ENCODE measurements around the gene CYP19A1.

CYP19A1 gene

DNA sequence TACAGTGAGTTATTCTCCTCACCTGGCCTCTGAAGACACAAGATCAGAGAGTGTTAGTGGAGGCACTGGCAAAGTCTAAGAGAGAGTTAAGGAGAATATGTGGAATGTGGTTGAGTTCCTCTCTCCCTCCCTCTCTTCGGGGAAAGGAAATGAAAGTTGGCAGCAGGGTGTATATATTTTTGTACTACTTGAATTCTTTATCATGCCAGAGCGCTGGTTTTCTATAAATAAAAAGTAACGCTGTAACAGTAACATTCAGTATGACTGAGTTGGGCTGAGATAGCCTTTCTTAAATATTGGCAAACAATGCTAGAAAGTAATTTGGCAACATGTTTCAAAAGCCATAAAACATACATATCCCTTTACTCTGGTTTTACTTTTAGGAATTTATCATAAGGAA is 166.2 kb downstream of the CYP19A1 start:
- DNase-seq, result no peak

DNA sequence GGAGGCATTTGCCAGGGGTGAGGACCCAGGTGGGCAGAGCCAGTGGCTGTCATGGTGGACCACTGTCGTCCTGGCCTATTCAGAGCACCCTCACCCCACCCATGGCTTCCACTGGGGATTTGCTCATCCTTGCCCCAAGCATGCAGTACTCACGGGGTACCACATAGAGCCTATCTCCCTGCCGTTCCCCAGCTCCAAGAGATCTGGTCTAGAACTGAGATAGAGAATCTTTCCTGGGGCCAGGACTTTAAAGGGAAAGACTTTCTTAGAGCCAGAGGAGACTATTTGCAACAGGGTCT is 166.8 kb downstream of the CYP19A1 start:
- no peak for DNase-seq

DNA sequence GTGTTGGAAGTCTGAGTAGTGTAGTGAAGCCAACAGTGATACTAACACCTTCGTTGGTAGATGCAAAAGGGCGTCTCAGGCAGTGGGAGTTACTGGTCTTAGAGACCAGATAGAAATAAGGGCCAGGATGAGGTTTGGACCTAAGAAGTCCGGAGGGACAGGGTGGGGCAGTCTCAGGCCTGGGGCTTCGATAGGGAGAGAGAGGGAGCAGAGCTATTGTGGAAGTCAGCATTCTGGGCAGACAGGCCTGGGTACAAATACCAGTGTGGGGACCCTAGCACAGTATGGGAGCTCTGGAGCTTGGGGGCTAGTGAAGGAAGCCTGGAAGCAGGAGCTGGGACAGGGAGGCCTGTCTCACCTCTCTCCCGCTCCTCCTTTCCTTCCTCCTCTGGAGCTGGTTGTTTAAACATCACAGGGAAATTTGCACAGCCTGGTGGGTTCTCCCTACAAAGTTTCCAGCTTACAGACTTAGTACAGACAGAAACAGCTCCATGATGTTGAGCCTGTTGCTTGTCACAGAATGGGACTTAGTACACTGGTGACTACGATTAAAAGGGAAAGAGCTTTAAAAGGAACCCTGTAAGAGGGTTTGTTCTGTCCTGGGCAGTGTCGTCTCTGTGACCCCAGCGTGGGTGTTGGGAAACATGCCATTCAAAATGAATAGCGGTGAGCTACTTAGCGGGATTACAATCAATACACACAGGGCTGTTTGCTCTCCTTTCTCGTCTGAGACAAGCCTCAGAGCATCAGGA is 167.3 kb downstream of the CYP19A1 start:
- no peak for DNase-seq

DNA sequence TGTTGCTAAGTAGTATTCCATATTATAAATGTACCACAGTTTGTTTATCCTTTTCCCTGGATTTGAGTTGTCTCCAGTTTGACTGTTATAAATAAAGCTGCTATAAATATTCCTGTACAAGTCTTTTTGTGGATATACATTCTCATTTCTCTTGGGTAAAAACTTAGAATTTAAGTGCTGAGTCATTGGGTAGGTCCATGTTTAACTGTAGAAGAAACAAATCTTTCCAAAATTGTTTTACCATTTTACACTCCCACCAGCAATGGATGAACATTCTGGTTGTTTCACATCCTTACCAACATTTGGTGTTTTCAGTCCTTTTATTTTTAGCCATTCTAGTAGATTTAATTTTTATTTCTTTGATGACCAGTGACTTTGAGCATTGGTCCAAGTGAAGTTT is 169.7 kb downstream of the CYP19A1 start:
- no peak for DNase-seq

DNA sequence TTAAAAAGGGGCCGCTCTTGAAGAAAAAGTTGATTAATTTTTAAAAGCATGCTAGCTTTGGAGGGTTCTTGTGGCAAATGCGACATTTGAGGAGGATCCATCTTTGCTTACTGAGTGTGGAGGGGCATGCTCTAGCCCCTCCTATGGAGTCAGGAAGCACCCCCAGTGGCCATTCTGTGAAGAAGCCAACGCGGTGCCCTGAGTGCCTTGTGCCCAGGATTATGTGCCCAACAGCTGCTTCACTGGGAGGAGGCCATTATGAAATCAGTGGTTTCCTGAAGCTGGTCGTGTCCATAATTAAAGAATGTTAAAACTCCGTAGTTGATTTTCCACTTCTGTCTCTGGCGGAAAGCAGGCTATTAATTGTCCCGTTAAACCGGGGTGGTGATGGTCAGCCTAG is 174.6 kb downstream of the CYP19A1 start:
- DNase-seq, result no peak

DNA sequence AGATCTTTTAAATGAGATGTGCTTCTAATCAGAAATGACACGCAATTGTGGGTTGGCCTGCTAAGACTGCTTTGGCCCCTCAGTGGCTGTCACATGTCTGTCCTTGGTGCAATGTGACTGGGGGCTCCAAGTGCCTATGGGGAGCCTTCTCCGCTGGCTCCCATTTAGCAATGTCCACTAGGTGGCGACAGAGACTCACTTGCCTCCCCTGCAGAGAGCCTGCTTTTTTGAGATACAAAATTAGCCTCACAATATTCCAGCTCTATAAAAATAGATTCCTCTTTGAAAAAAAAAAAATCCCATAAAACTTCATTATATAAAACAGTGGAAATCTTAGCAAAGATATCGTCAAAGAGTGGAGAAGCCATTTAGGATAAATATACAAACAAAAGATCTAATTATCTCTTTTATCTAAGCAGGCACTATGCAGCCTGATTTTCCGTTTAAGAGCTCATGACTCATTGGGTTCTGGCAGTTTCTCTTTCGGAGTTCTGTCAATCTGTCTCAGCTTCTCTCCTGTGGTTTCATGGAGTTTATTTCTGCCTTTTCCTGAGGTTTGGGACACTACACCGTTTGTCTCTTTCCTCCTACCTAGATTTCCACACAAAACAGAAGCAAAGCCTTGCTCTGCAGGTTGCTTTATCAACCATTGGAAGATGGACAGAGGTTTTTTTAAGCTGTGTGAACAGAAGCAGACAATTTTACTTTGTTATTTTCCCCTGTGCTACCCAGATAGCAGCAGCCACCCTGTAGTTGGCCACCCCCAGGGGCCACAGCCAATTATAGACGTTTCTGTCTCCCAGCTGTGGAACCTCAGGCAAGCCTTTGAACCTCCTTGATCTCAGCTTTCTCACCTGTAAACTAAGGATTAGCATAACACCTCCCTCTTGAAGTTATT is 175.3 kb downstream of the CYP19A1 start:
- peak; percentile 53 for DNase-seq

DNA sequence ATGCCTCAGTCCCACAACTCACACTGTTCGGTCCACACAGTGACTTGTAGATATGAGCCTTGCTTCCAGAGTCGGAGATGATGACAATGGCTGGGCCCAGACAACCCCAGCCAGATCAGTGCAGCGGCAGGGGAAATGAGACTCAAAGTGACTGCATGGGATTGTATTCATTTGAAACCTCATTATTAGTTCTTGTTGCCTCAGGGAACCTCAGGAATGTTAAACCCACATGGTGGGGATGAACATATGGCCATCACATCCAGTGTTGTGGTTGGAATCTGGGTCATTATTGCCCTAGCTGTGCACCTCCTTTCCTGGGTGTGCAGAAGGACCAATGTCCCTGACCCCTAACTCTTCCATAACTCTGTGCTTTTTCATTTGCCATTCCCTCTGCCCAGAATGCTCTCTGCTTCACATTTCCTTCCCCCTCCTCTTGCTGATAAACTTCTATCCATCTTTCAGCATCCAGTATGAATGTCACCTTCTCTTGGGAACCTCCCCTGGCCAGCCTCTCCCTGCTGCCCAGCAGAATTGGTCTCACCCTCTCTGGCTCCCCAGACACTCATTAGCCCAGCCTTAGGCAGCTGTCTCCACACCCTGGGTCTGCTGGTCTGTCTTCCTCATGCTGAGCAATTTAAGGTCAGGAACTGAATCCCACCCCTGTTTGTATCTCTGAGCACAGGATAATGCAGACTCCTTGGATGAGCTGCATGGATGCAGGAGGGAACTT is 176.7 kb downstream of the CYP19A1 start:
- DNase-seq, result no peak

DNA sequence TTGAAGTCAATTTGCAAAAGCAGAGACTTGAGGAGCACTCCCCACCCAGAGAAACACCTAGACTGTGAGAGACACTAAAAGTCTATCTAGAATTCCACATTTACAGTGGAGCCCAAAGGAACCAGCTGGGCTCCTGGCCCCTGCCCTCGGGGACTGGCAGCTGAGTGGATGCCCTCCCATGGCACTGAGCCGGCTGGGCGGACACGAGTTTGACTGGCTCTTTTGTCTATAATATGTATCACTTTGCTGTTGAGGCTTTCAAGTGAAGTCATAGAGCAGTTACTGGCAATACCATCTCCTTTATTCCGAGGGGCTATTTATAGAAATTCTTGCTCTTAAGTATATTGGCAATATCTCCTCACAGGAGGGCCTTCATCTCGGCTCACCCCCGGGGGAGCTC is 177.9 kb downstream of the CYP19A1 start:
- DNase-seq, result no peak

All from CD4-positive, alpha-beta T cell treated with Interleukin-6 for 4 hours (primary cell).